Neural cell (in vitro differentiated cells): Measurements from ENCODE around the gene DIP2C. TPM values are rescaled to one million over a fixed set of nuclear protein-coding genes. Genes with fewer than 3 reads are reported as not detected.

Experiments used
- H2AFZ ChIP-seq: fragments of 200-600, 300-800 bp; sonication (generic), shearing (Covaris generic); 2 replicates; pipeline ENCODE4 v1.6.0; 2014; ENCODE audit warnings: low read depth, mild to moderate bottlenecking, antibody characterized with exemption, low read length, moderate library complexity
- H3F3A ChIP-seq: fragments of 200-600 bp; shearing (Covaris generic); 2 replicates; pipeline ENCODE4 v1.6.1; 2016; ENCODE audit warnings: mild to moderate bottlenecking, moderate library complexity, mixed read lengths, antibody characterized with exemption, low read length; ENCODE audit not compliant: insufficient read depth, poor library complexity, severe bottlenecking
- H3K27ac ChIP-seq: fragments of 200-600, 300-800 bp; sonication (generic), shearing (Covaris generic); 2 replicates; pipeline ENCODE4 v1.5.1; 2014; ENCODE audit warnings: mild to moderate bottlenecking, low read length, moderate library complexity
- H3K27me3 ChIP-seq: fragments of 300-800, 200-600 bp; sonication (generic), shearing (Covaris generic); 2 replicates; pipeline ENCODE4 v1.6.0; 2014; ENCODE audit warnings: mild to moderate bottlenecking, low read depth, low read length, moderate library complexity; ENCODE audit not compliant: insufficient read depth
- H3K36me3 ChIP-seq: fragments of 300-800, 200-600 bp; sonication (generic), shearing (Covaris generic); 2 replicates; pipeline ENCODE4 v1.5.1; 2014; ENCODE audit warnings: mild to moderate bottlenecking, antibody characterized with exemption, low read length, moderate library complexity; ENCODE audit not compliant: insufficient read depth
- H3K4me2 ChIP-seq: fragments of 300-800, 200-600 bp; sonication (generic), shearing (Covaris generic); 2 replicates; pipeline ENCODE4 v1.6.0; 2014; ENCODE audit warnings: mild to moderate bottlenecking, low read length
- H3K4me3 ChIP-seq: fragments of 300-800, 200-600 bp; sonication (generic), shearing (Covaris generic); 2 replicates; pipeline ENCODE4 v1.5.1; 2014; ENCODE audit warnings: mild to moderate bottlenecking, low read length, moderate library complexity
- H3K79me2 ChIP-seq: fragments of 200-600 bp; shearing (Covaris generic); replicated peaks from 2 replicates; pipeline ENCODE4 v1.6.0; 2014; ENCODE audit warnings: mild to moderate bottlenecking, low read length, moderate library complexity; ENCODE audit not compliant: insufficient read depth
- H3K9ac ChIP-seq: fragments of 300-800, 200-600 bp; sonication (generic), shearing (Covaris generic); 2 replicates; pipeline ENCODE4 v1.6.1; 2016; ENCODE audit warnings: mild to moderate bottlenecking, low read length, mixed read lengths
- H3K9me2 ChIP-seq: fragments of 200-600 bp; shearing (Covaris generic); 2 replicates; pipeline ENCODE4 v1.6.1; 2016; ENCODE audit warnings: mild to moderate bottlenecking, low read length, mixed read lengths; ENCODE audit not compliant: insufficient read depth
- H3K9me3 ChIP-seq: fragments of 200-600, 300-800 bp; sonication (generic), shearing (Covaris generic); 2 replicates; pipeline ENCODE4 v1.6.1; 2016; ENCODE audit warnings: mild to moderate bottlenecking, mixed run types, low read length, moderate library complexity, mixed read lengths
- H4K20me1 ChIP-seq: fragments of 200-600 bp; shearing (Covaris generic); 2 replicates; pipeline ENCODE4 v1.6.1; 2016; ENCODE audit warnings: mild to moderate bottlenecking, mixed run types; ENCODE audit not compliant: insufficient read depth
- CTCF ChIP-seq: fragments of 450-650 bp; IDR thresholded peaks from 2 replicates; pipeline ENCODE4 v1.5.1; 2014; ENCODE audit warnings: antibody characterized with exemption, mild to moderate bottlenecking, moderate library complexity; ENCODE audit not compliant: poor library complexity, severe bottlenecking
- EP300 ChIP-seq: fragments of 450-650 bp; conservative IDR thresholded peaks from 2 replicates; pipeline ENCODE4 v1.6.1; 2014; ENCODE audit warnings: antibody characterized with exemption, mild to moderate bottlenecking, moderate library complexity; ENCODE audit not compliant: poor library complexity, severe bottlenecking
- EZH2 ChIP-seq: fragments of 200-600, 300-800 bp; shearing (Covaris generic), sonication (generic); IDR thresholded peaks from 2 replicates; pipeline ENCODE4 v1.6.1; 2014; ENCODE audit warnings: antibody characterized with exemption, low read length, borderline replicate concordance, mild to moderate bottlenecking; ENCODE audit not compliant: insufficient read depth, poor library complexity, severe bottlenecking
- MXI1 ChIP-seq: fragments of 450-650 bp; conservative IDR thresholded peaks from 2 replicates; pipeline ENCODE4 v1.6.1; 2014; ENCODE audit warnings: antibody characterized with exemption, mild to moderate bottlenecking; ENCODE audit not compliant: poor library complexity, severe bottlenecking
- POLR2AphosphoS5 ChIP-seq: IDR thresholded peaks from 2 replicates; pipeline ENCODE4 v1.6.1; 2012
- RAD21 ChIP-seq: fragments of 450-650 bp; conservative IDR thresholded peaks from 2 replicates; pipeline ENCODE4 v1.6.1; 2014; ENCODE audit warnings: antibody characterized with exemption, mild to moderate bottlenecking, moderate library complexity
- REST ChIP-seq: IDR thresholded peaks from 2 replicates; pipeline ENCODE4 v1.6.1; 2012; ENCODE audit warnings: borderline replicate concordance
- SMC3 ChIP-seq: fragments of 450-650 bp; conservative IDR thresholded peaks from 2 replicates; pipeline ENCODE4 v1.6.1; 2014; ENCODE audit warnings: antibody characterized with exemption, mild to moderate bottlenecking, moderate library complexity; ENCODE audit not compliant: poor library complexity
- TAF1 ChIP-seq: IDR thresholded peaks from 2 replicates; pipeline ENCODE4 v1.6.1; 2012; ENCODE audit warnings: low read depth
- polyA plus RNA-seq: library from polyadenylated mRNA; depleted of rRNA; stranded (reverse); fragments of >200 nt; gene quantifications from 2 replicates; pipeline ENCODE4 v1.2.3, GENCODE V29; 2014

DIP2C gene
- polyA plus RNA-seq, 1 donor from 2014 or later = 24.1 TPM

GRCh38 chr10:566241-566885 is 123.1 kb downstream of the DIP2C start:
- H3K9ac ChIP-seq = no peak overlapping the region
- no peak overlapping the region for H3K27ac ChIP-seq
- peaks cover 83% of the 10 kb centered on the region for H3K79me2 ChIP-seq
- no peaks in the 10 kb centered on the region for H3F3A ChIP-seq
- TF ChIP-seq REST (no peak), MXI1 (no peak), RAD21 (no peak), CTCF (no peak), SMC3 (no peak), EP300 (no peak), POLR2AphosphoS5 (no peak), EZH2 (no peak), TAF1 (no peak)
- H3K9me3 ChIP-seq = peaks cover 6% of the 10 kb centered on the region
- no peaks in the 10 kb centered on the region for H3K9me2 ChIP-seq
- H3K27me3 ChIP-seq = no peaks in the 10 kb centered on the region
- H4K20me1 ChIP-seq = no peaks in the 10 kb centered on the region
- no peak overlapping the region for H3K4me3 ChIP-seq
- no peak overlapping the region for H2AFZ ChIP-seq
- H3K36me3 ChIP-seq = no peaks in the 10 kb centered on the region
- H3K4me2 ChIP-seq = no peak overlapping the region

- H3K9me3 ChIP-seq = peaks cover 6% of the 10 kb centered on the region
- H3K4me3 ChIP-seq = no peak overlapping the region
- H3K4me2 ChIP-seq = no peak overlapping the region
- no peaks in the 10 kb centered on the region for H4K20me1 ChIP-seq
- no peak overlapping the region for H3K27ac ChIP-seq
- no peaks in the 10 kb centered on the region for H3K27me3 ChIP-seq
- H3K79me2 ChIP-seq = peaks cover 82% of the 10 kb centered on the region
- H3K9ac ChIP-seq = no peak overlapping the region
- no peaks in the 10 kb centered on the region for H3K9me2 ChIP-seq
- no peak overlapping the region for H2AFZ ChIP-seq
- TF ChIP-seq EZH2 = no peak
- TF ChIP-seq SMC3 = no peak
- no peak for TF ChIP-seq TAF1
- no peak for TF ChIP-seq RAD21
- no peak for TF ChIP-seq EP300
- TF ChIP-seq REST = no peak
- TF ChIP-seq POLR2AphosphoS5 = no peak
- no peak for TF ChIP-seq MXI1
- TF ChIP-seq CTCF = no peak
- H3F3A ChIP-seq = no peaks in the 10 kb centered on the region
- H3K36me3 ChIP-seq = no peaks in the 10 kb centered on the region
Observed at GRCh38 chr10:565676-566075, 123.8 kb downstream of the DIP2C start.
